ENCODE results near the gene INMT.

DNA sequence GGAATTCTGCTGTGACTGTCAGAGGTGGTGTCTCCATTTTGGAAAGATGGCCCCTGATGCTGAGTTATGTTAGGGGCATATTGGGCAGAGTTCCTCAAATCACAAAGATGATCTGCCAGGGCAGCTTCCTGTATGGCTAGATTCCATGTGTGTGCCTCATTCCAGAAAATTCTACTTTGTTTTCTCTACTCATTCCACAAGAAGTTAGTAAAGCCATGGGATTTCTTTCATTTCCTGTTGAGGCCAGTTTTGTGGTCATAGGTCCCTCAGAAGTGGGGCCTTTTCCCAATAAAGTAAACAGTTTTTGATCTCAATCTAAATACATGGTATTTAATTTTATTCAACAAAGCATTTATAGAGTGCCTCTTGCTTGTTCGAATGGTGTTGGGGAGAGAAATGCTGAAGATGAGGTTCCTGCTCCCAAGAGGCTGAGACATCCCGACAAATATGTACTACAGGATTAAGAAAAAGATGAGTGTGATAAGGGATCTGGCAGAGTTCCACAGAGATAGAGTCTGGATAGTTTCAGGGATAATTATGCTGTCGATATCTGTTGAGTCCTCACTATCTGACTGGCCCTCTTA, 52.2 kb downstream of the INMT start:
- TF ChIP-seq, protein P1, sequence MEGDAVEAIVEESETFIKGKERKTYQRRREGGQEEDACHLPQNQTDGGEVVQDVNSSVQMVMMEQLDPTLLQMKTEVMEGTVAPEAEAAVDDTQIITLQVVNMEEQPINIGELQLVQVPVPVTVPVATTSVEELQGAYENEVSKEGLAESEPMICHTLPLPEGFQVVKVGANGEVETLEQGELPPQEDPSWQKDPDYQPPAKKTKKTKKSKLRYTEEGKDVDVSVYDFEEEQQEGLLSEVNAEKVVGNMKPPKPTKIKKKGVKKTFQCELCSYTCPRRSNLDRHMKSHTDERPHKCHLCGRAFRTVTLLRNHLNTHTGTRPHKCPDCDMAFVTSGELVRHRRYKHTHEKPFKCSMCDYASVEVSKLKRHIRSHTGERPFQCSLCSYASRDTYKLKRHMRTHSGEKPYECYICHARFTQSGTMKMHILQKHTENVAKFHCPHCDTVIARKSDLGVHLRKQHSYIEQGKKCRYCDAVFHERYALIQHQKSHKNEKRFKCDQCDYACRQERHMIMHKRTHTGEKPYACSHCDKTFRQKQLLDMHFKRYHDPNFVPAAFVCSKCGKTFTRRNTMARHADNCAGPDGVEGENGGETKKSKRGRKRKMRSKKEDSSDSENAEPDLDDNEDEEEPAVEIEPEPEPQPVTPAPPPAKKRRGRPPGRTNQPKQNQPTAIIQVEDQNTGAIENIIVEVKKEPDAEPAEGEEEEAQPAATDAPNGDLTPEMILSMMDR (IDR thresholded peaks at IDR 0.05; ENCODE audit: low read depth, low read length): no peak
- TF ChIP-seq EZH2phosphoT487 (IDR thresholded peaks at IDR 0.05; ENCODE audit: low read depth): no peak

Measured in OCI-LY3 (cell line).